Measurements from ENCODE around the gene ADAT3.

The ADAT3 gene

DNA sequence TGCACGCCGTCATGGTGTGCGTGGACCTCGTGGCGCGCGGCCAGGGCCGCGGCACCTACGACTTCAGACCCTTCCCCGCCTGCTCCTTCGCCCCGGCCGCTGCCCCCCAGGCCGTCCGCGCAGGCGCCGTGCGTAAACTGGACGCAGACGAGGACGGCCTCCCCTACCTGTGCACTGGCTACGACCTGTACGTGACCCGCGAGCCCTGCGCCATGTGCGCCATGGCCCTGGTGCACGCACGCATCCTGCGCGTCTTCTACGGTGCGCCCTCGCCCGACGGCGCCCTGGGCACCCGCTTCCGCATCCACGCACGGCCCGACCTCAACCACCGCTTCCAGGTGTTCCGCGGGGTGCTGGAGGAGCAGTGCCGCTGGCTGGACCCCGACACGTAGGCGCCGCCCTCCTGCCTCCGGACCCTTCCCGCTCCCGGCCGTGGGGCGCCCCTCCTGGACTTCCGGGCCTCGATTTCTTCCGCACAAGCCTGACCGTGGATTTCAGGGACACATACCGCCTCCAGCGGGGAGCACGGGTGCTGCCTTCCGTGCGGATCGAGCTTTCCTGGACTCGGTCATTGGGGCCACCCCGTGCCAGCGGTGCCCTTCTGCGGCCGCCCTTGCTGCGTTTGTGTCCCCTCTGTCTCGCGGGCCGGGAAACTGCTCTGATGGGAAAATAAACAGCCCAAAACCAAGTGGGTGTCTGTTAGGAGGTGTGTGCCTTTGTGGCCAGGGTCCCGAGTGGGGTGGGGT, 7.7 kb downstream of the ADAT3 start:
- DNase-seq = no peak

- DNase-seq = no peak
These were observed 8.8 kb downstream of the ADAT3 start for GRCh38 chr19:1913781-1914577.

DNA sequence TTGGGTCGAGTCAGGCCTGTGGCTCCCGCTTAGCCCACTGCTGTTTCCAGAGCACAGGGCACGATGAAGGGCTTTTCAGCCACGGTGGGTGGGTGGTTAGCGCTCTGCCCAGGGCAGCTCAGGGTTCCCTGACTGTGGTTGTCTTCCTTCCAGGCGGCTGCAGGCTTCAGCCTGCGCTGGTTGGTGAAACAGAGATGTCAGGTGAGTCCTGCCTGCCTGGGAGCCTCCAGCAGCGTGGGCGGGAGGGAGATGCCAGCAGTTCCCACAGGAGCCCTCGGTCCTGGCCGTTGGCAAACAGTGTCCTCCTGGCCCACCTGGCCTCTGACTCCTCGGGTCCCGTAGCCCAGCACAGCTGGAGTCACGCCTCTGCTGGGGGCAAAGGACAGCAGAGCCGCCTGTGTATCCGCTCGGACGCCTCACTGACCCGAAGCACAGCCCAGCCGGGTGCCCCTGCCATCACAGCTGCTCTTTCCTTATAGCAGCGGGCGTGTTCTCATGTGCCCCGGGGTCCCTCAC, 9.7 kb downstream of the ADAT3 start:
- no peak for DNase-seq

GRCh38 chr19:1917146-1917545, 11.9 kb downstream of the ADAT3 start:
- no peak for DNase-seq

DNA sequence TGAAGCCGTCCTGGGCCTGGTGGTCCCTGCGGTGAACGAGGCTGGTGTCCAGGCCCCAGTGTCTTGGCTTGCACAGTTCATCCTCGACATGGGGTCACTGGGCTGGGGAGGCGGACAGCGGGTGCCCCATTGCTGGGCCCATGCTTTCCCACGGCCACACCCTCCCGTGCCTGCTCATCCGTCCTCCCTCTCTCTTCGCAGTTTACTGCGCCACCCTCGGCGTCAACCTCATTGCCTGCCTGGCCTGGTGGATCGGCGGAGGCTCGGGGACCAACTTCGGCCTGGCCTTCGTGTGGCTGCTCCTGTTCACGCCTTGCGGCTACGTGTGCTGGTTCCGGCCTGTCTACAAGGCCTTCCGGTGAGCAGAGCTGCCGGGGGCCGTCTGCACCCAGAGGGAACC, 12.7 kb downstream of the ADAT3 start:
- DNase-seq = no peak

DNA sequence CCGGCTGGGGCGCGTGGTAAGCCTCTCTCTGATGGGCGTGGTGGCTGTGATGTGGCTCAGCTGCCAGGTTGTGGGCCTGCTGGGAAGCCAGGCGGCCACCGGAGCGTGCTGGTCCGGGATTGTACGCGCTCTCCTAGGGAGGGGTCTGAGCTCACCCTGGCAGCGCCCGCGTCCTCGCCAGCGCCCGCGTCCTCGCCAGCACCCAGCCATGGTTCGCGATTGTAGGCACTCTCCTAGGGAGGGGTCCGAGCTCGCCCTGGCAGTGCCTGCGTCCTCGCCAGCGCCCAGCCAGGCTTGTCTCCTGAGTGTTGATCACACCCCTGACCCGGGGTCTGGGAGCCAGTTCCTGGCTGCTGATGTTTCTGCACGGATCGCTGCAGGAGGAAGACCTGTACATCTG, 13.8 kb downstream of the ADAT3 start:
- DNase-seq = no peak

GRCh38 chr19:1920644-1921043, 15.4 kb downstream of the ADAT3 start:
- no peak for DNase-seq

DNA sequence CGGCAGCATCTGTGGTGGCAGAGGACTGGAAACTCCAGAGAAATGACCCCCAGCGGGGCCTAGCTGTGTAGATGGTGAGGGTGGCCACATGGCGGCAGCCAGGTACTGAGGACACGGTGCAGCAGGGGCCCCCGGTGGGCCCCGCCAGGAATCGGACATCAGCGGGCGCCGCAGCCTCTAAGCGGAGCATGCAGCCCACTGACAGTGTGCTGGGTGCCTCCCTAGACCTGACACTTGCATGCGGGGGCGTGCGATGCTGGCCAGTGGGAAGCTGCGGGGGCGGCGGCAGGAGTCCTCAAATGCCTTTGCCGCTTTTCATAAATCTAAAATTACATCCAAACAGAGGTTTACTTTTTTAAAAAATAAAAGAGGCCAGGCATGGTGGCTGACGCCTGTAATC, 16.1 kb downstream of the ADAT3 start:
- DNase-seq = no peak

- no peak for DNase-seq
These were observed 16.6 kb downstream of the ADAT3 start for GRCh38 chr19:1921825-1922224.

GRCh38 chr19:1922803-1923202, 17.6 kb downstream of the ADAT3 start:
- DNase-seq = no peak

- no peak for DNase-seq
These were observed 18.1 kb downstream of the ADAT3 start for GRCh38 chr19:1923319-1923718.

DNA sequence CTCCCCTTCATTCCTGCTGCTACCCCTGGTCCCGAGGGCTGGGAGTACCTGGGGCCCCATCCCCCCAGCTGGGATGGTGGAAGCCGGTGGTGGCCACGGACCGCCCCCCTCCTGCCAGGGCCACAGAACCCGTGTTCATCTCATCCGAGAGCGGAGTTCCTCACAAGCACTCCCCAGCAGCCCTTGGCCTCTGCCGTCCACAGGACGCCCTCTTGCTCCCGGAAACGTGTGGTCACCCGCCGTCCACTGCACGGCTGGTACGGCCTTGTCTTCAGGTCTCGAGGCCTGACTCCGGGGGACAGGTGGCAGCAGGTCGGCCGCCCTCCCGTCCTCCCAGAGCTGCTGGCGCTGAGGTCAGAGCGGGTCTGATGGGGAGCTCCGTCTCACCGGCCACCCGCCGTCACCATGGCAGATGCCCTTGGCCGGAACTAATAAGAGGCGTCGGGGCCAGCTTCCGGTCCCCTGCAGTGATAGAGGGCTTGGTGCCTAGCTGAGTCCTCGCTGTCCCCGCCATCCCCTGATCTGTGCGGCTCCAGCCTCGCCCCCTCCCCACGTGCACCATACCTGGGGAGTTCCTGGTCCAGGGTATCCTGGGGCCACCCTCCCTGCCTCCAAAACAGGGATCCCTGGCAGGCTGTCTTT, 19.2 kb downstream of the ADAT3 start:
- no peak for DNase-seq

DNA sequence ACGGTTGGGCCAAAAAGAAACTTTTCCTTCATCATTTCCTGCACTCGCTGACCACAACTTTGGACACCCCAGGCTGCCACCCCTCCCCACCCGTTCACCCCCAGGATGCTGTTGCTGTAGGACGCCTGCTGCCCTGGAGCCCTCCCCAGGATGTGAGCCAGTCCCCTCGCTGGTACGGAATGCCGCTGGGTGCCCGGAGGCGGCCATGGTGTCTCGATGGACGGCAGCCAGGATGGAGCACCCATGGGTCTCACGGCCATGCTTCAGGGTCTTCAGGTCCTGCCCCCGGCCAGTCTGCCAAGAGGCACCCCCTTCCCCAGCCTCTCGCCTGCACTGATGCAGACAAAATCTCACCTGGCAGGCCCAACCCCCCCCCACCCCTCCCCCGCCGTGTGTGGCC, 20.3 kb downstream of the ADAT3 start:
- DNase-seq = no peak

DNA sequence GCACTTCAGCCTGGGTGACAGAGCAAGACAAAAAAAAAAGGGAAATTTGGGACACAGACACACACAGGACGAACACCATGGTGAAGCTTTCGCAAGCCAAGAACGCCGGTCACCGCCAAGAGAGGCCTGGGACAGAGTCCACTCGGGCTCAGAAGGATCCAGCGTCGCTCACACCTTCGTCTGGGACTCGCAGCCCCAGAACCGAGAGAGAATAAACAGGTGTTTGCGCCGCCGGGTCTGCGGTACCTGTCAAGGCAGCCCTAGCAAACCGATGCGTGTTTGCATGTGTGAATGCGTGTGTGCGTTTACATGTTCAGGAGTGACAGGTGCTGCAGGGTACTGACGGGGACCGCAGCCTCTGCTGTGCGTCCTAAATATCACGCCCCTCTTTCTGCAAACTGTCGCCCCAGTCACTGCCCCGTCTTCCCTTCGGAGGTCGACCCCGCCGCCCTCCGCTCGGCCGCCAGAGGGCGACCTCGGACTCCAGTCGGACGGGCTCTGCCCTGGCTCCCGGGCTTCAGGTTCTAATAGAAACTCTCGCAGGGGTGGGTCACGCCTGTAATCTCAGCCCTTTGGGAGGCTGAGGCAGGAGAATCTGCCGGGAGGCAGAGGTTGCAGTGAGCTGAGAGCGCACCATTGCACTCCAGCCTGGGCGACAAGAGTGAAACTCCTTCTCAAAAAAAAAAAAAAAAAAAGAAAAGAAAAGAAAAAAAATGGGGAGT, 24.0 kb downstream of the ADAT3 start:
- peak; percentile 67 for DNase-seq

GRCh38 chr19:1931445-1931844, 26.2 kb downstream of the ADAT3 start:
- DNase-seq = no peak

DNA sequence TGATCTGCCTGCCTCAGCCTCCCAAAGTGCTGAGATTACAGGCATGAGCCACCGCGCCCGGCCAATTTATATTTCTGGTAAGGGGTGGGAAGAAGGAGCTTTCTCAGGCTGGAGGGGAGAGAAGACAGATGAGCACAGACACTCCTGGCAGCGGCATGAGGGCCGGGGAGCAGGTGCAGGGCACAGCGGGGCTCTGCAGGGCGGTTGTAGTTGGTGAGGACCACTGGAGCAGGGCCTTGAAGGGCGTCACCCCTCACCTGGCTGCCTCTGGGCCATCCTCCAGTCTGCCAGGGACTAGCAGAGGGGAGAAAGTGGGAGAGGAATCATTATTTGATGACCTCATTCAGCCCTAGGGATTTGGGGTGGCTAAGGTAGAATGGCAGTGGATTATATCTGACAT, 27.2 kb downstream of the ADAT3 start:
- DNase-seq = no peak

DNA sequence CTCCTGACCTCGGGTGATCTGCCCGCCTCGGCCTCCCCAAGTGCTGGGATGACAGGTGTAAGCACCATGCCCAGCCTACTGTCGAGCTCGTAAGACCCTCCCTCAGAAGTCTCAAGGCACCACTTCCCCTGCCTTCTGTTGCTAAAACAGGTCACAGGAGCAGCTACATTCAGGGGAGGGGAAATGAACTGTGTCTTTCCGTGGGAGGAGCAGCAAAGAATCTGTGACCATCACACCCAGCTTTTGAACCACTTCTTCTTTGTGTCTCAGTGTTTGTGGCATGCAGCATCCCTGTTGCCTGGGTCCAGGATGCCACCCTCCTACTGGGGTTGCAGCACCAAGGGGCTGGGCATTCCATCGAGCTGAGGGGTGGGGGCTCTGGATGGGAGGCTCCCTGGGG, 28.0 kb downstream of the ADAT3 start:
- no peak for DNase-seq

DNA sequence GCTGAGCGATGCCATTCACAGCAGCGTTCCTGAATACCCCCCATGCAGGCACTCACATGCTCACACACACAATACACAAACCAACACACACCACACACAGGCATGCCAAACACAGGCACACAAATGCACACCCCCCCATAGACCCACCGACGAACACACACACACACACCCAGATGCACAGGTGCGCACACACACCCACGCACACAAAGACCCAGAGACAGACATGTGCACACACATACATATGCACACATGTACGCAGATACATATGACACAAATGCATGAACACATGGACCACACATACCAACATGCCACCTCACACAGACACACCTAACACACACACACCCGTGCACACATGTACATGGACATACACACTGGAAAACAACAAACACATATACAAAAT, 28.7 kb downstream of the ADAT3 start:
- no peak for DNase-seq

- DNase-seq = peak; percentile 33
These were observed 30.4 kb downstream of the ADAT3 start for GRCh38 chr19:1935484-1936208.

DNA sequence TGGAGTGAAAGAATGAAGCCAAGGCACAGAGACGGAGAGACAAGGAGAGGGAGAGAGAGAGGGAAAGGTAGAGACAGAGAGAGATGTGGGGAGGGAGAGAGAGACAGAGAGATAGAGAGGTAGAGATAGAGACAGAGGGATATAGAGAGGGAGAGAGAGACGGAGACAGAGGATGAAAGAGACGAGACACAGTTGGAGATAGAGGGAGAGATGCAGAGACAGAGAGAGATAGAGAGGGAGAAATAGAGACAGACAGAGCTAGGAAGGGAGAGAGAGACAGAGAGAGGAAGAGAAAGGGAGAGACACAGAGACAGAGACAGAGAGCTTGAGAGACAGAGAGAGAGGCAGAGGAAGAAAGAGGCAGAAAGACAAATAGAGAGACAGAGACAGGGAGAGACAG, 31.2 kb downstream of the ADAT3 start:
- DNase-seq = no peak

- DNase-seq = no peak
These were observed 31.9 kb downstream of the ADAT3 start for GRCh38 chr19:1936916-1937610.
